Measurements from ENCODE around the gene VCAN. TPM values are rescaled to one million over a fixed set of nuclear protein-coding genes. Genes with fewer than 3 reads are reported as not detected.

VCAN gene
- total RNA-seq, 1 donor from 2014 or later = 269 TPM

DNA sequence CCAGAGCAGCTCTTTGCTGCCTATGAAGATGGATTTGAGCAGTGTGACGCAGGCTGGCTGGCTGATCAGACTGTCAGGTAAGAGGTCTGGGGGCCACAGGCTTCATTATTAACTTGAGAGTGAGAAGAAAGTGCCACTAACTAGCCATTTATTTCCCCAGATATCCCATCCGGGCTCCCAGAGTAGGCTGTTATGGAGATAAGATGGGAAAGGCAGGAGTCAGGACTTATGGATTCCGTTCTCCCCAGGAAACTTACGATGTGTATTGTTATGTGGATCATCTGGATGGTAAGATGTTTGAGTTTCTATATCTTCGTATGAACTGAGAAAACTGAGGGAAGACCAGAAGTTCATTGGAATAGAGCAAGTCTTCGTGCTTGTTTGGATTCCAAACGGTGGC lies 22.1 kb downstream of the VCAN start:
- no peak for FAIRE-seq

DNA sequence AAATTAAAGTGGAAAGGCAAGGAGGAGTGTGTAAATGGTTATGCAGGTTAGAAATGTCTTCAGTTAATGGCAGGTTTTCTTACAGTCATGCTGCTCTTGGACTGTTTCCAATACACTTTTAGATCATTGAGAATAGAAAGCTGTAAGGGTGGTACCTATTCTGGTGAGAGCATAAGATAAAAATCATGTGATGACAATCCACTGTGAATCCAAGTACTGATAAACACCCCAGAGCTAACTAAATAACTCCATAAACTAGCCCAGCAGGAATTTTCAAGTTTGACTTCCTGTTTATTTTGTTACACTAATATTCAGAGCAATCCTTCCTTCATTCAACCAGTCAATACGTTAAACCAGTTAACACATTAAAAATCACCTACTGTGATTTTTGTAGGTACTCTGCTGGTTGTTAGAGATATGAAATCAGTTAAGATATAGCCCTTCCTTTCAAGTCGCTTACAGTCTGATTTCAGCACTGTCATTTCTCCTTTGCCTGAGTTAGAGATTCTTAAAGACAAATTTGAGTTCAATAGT lies 22.6 kb downstream of the VCAN start:
- FAIRE-seq (no peak), DNase-seq (ENCODE audit: low spot score in 2 of 2) (no peak)

More for the DNA sequence above, 22.1 kb downstream of the VCAN start:
- no peak for DNase-seq (ENCODE audit: low spot score in 2 of 2)

DNA sequence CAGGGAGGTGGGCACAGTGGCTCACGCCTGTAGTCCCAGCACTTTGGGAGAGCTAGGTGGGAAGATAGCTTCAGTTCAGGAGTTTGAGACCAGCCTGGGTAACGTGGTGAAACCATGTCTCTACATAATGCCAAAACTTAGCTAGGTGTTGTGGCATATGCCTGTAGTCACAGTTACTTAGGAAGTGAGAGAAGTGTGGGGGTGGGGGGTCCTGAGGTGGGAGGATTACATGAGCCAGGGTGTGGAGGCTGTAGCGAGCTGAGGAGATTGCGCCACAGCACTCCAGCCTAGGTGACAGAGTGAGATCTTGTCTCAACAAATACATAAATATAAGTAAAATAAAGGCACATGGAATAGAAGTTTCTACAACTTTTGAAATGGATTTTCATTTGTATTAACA lies 23.1 kb downstream of the VCAN start:
- no peak for FAIRE-seq

DNA sequence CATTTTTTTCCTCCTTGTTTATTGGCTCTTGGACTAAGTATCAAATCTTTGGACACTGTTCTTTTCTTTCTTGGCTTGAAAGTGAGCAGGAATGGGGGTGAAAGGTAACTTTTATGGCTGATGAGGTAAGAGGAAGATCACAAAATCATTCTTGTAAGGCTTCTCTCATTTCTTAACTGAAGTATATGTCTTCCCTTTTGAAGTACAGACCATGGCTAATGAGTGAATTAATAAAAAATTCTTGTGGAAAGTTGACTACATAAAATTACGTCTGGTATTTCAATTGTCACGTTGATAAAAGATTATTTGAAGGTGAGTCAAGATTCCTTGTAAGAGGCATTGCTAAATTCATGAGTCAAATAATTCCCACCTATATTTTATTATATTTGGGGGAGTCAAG lies 25.1 kb downstream of the VCAN start:
- FAIRE-seq = no peak
- DNase-seq (ENCODE audit: low spot score in 2 of 2) = no peak

More for the DNA sequence above, 23.1 kb downstream of the VCAN start:
- DNase-seq (ENCODE audit: low spot score in 2 of 2) = no peak

DNA sequence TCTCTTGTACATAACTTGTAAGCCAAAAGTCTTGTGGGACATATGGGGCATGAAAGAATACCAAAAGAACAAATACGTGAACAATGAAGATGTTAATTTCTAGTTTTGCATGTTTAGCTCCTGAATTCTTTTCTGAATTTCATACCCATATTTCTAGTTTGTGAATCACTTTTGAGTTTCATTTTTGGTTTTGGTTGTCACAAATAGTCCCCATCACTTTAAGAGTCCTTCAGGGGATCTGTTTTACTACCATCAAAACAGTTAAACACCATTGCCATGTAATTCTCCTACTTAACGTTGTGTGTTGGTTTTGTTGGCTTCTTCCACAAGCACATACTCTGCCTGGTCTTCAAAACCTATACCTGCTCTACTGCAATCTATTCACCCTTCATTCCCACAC lies 27.0 kb downstream of the VCAN start:
- no peak for DNase-seq (ENCODE audit: low spot score in 2 of 2)
- no peak for FAIRE-seq

DNA sequence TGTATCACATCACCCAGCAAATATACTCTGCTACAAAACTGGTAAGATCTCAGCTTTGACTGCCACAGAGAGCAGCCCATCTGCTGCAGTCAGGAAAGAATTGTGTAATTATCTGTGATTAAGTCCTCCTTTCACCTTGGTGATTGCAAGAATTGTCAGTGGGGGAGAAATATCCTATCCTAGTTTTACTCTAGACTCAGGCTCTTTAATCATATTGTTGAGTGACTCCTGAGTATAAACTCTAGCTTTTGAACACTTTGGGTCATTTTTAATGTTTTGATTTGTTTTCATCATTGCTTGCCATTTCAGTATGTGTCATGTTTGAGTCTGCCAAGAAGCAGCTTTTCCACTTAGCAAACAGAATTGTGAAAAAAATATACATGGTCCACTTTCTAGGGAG lies 32.1 kb downstream of the VCAN start:
- no peak for FAIRE-seq
- no peak for DNase-seq (ENCODE audit: low spot score in 2 of 2)

DNA sequence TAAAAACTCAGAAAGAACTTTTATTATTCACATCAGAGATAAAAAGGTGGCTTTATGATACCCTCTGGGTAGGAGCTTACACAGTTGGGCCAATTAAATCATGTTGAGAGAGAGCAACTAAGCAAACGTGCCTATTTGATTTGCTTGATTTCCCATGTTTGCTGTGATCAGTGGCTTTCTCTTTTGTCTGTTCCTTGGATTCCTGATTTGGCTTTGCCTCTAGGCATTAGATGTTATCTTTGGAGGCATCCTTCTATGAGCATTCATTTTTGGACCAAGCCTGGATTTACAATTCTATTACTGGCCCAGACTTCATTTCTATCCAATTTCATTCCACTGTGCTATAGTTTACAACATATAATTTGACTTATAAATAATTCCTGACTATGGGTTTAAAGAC lies 35.9 kb downstream of the VCAN start:
- DNase-seq (ENCODE audit: low spot score in 2 of 2) (no peak), FAIRE-seq (no peak)

DNA sequence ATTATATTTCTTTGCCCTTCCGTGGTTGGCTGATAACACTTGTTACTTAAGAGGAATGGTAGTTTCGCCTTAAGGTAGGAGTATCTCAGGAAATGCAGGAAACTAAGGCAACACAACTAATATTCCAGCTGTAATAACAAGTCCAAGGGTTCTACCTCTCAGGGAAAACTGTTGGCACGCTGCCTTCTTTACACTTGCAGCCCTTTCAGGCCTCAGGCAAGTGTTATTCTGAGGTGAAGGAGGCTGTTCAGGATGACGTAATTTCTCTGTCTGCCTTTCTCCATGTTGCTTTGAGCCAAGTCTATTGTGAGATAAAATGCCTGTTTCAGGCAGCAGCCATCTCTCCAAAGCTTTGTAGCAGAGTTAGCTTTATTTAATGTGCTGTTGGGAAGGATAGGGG lies 38.0 kb downstream of the VCAN start:
- no peak for FAIRE-seq
- DNase-seq (ENCODE audit: low spot score in 2 of 2) = no peak

DNA sequence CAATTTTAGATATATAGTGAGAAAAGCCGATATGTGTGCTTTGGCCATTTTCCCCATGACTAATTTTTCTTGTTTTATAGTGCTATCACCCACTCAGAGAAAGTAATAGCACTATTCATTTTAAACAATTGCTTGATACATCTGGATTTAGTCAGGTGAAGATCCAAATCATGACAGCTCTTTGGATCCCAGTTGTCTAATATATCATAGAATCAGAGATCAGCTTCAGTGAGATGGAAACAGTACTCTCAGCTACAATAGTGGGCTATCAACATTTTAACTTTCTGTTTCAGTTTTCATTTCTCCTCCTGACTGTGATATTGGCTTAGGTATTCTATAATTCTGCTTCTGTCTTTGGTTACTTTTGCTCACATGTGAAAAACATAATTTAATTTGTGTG lies 38.7 kb downstream of the VCAN start:
- DNase-seq (ENCODE audit: low spot score in 2 of 2) (no peak), FAIRE-seq (no peak)

DNA sequence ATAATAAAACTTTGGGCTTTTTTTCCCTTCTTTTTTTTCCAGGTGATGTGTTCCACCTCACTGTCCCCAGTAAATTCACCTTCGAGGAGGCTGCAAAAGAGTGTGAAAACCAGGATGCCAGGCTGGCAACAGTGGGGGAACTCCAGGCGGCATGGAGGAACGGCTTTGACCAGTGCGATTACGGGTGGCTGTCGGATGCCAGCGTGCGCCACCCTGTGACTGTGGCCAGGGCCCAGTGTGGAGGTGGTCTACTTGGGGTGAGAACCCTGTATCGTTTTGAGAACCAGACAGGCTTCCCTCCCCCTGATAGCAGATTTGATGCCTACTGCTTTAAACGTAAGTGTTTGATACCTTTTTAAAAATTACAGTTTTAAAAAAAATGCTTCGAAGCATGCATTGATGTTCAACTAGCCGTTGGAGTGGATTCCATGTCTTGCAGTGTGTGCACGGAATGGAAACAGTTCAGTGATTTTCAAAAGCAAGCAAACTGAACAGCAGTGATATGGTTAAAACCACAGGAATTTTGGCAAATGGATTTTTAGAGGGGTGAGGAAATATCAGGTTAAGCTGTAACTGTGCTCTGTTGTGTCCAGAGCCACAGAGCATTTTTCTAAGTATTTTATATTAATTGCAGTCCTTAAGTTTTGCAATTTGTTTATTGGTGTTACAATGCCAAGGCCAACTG lies 40.7 kb downstream of the VCAN start:
- DNase-seq (ENCODE audit: low spot score in 2 of 2) = no peak
- FAIRE-seq = no peak

DNA sequence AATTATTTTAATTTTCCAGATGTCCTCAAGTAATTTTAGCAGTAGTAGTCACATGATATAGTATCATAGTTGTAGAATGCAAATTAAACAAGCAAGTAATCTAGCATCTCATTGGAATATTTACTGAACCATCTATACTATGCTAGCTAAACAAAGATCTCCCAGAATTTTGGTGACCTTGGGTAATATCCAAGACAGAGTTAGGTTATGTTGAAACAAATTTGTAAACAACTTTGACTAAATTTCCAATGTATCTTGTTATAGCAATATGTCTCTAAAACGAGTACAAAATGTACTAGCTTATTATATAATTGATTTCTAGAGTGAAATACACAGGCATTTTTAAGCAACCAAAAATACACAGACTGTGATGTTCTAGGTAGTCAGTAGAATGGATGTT lies 41.5 kb downstream of the VCAN start:
- no peak for DNase-seq (ENCODE audit: low spot score in 2 of 2)
- no peak for FAIRE-seq

DNA sequence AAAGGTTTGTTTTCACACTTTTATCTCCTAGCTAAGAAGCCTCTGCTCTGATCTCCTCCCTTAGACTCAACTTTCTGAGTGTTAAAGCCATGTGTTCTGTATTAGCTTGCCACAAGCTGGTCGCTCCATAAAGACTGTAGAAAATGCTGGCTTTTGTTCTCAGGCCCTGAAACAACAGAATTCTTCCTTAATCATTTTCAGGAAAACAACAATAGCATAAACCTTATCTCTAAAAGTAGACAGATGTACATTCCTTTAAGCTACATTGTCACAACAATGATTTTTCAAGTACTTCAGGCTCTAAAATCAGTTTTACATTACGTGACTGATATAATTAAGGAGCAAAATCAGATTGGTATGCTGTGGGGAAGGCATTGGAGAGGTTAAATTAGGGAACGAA lies 41.9 kb downstream of the VCAN start:
- FAIRE-seq (no peak), DNase-seq (ENCODE audit: low spot score in 2 of 2) (no peak)

DNA sequence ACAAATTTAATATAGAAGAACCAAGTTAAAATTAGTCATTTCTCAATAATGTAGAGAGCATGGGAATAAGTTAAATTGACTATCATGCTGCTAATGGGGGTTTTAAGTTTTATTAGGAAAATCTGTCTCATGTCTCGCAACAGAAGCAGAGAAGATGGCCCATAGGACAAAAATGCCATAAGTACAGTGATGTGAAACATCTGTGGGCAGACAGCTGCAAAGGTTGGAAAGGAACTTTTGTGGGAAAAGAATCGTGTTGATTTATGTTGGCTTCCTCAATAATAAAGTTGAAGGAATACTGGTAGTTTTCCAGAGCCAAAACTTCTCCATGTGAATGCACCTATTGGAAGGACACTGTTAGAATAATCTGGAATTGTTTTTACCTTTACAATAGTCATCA lies 44.8 kb downstream of the VCAN start:
- FAIRE-seq = no peak
- no peak for DNase-seq (ENCODE audit: low spot score in 2 of 2)

DNA sequence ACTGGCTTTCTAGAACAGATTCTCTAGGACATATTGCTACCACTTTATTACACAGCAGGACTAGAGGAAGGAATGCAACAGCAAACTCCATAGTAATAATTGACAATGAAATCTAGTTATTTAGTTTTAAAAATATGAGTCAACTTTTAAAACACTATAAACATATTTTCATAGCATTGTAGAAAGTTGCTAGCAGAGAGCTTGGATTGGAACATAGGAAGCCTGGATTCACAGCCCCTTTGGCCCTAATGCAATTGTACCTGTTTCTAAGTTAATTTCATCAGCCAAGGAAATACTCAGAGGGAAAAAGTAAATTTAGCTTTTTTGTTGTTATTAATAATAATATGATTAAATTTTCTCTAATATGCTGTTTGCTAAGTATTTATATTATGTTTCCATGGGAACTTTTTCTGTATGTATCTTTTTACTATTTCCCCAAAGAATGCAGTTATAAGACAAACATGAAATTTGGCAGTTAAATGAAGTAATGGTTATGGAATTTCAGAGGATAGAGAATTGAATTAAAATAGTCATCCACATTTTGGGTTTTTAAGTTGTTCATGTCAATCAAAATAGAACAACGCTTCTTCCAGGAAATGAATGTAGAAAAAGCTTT lies 45.6 kb downstream of the VCAN start:
- DNase-seq (ENCODE audit: low spot score in 2 of 2) (no peak), FAIRE-seq (peak; percentile 28)

DNA sequence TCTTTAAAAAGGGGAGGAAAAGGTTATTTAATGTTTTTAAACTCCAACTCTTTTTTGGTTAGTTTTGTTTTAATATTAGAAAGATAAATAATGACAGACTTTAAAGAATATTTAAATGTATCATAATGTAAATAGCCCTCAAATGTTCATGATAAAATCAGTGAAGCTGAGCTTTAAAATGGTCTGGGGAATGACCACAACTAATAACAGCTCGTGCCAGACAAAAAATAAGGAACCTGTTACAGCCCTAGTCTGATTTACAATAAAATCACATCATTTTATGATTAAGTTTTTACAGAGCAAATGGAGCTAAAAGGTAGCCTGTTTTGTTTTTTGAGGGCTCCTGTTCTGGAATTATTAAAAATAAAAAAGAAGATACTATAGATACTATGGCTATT lies 46.1 kb downstream of the VCAN start:
- no peak for FAIRE-seq
- no peak for DNase-seq (ENCODE audit: low spot score in 2 of 2)

DNA sequence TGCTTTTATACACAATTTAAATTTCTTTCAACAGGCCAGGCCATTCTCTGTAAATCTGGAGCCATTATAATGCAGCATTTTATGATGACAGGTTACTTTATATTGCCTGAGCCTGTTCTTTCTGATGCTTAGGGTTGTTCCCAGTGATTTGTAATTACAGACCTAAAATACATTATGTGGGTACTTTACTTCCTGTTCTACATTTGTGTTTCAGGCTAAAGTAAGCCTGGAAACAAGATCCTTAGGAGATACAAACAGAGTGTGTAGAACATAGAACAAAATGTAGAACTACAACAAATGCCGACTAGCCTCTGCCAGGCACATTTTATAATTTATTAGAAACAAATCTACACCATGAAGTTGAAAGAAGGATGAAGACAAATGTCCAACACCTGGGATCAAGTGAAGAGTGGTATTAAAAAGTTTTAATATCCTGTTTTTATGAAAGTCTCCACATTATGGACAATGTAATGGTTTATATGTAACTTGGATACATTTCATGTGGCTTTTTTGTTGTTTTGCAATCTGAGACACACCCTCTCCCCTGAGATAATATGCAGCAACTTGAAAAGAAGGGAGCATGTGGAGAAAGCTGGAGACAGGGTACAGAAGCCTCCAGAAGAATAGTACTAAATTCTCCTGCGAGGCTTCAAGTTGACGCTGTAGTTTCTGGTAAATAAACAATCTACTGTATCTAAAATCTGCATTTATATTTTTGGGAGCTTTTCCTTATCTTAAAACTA lies 46.9 kb downstream of the VCAN start:
- no peak for DNase-seq (ENCODE audit: low spot score in 2 of 2)
- FAIRE-seq = no peak

DNA sequence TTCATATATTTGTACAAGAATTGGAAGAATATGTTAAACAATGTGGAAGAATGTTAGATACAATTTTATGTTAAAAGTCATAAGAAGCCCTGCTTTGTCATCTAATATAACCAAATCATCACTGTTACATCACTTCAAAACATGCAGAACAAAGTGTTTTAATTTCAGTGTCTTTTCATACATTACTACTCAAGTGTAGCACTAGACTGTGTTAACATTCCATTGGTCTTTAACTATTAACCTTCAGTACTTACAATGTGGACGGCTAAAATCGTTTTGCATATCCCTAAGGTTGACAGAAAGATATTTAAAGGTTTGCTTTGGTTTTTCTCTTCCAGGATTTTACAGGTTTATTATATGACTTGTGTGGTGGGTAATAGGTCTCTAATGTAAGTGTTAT lies 50.9 kb downstream of the VCAN start:
- FAIRE-seq (no peak), DNase-seq (ENCODE audit: low spot score in 2 of 2) (no peak)

DNA sequence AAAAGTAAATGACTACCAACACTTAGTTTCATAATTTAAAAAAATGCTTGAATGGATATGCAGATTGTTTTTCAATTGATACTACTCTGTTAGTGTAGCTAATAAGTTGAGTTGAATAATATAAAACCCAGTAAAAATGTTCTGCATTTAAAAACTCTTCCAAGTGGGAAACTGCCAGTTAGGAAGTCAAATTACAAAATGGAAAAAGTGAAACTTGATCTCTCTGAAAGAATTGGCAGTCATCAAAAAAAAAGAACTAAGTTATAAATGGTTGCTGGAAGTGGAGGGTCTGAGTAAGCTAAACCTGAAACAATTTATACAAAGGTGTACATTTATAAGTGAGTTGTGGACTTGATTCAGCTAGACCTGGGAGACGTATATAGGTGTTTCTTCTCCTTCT lies 52.4 kb downstream of the VCAN start:
- FAIRE-seq (no peak), DNase-seq (ENCODE audit: low spot score in 2 of 2) (no peak)

DNA sequence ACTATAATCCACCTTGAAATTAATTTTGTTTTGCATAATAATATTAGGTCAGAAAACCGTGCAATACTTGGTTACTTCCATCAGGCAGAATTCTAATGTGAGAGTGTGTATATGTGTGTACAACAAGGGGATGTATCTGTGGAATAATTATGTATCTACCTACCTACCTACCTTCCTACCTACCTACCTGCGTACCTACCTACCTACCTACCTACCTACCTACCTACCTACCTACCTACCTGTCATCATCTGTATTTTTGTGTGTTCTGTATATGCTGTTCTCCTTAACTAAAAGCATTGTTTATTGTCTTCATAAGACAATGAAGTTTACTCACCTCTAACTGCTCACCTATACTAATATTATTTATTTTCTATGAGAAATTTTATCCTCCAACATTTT lies 52.8 kb downstream of the VCAN start:
- DNase-seq (ENCODE audit: low spot score in 2 of 2) (no peak), FAIRE-seq (no peak)

DNA sequence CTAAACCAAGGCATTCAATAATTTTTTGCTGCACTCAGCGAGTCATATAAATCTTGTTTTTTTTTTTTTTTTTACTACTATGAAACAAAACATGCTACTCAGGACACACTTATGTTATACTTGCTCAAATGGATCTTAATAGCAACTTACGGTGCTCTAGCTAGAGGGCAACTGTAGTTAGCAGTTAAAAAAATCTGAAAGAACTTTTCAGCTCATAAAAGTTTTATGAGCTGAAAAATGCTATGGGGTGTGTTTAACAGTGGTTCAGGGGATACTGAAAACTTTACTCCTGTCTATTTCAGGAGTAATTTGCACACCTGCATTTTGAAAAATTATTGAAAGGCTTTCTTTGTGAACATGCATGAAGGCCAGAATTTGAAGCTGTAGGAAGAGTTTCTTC lies 53.4 kb downstream of the VCAN start:
- no peak for DNase-seq (ENCODE audit: low spot score in 2 of 2)
- FAIRE-seq = no peak

DNA sequence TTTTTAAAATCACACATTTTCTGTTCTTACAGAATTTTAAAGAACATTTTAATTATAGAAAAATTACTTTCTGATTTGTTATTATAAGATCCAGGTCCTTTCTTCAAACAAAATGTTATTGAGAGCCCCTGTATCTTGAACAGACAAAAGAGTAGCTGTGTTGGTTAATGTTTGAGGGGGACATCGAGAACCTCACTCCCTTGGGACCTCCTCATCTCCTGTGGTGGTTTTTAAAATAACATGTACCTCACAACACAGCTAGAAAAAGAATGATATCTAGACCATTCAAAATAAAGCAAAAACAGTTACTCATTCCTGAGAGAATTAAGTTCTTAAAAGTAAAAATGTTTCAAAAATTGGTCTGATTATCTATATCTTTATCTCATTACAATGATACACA lies 54.7 kb downstream of the VCAN start:
- DNase-seq (ENCODE audit: low spot score in 2 of 2) (no peak), FAIRE-seq (no peak)

DNA sequence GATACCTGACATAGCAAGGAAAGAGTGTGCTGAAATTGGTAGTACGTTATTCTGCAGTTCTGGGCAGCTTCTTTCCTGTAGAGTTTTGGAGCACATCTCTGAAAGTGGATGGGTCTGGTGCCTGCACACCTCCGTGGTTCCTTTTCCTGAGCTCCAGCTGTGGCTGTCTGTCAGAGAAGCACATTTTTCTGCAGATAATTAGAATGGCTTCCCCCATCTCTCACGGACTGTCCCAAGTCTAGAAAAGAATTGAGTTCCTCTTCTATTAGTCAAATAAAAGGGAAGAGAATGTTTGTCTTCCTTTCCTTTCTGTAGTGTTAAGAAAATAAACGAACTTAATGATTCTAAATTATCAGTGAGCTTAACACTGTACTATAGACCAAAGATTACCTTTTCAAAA lies 55.7 kb downstream of the VCAN start:
- no peak for DNase-seq (ENCODE audit: low spot score in 2 of 2)
- FAIRE-seq = no peak
